GM12874 (cell line): Measurements from ENCODE around the gene KLF11.

ENCODE experiments used
- TF ChIP-seq, protein P1 (sequence below): IDR thresholded peaks from 2 replicates; pipeline ENCODE4 v1.5.1; 2011; ENCODE audit warnings: low read depth, mild to moderate bottlenecking, control low read depth, low read length, moderate library complexity; ENCODE audit not compliant: insufficient read depth

KLF11 gene

GRCh38 chr2:10009811-10010781, 33.3 kb upstream of the KLF11 start:
- TF ChIP-seq, protein P1, sequence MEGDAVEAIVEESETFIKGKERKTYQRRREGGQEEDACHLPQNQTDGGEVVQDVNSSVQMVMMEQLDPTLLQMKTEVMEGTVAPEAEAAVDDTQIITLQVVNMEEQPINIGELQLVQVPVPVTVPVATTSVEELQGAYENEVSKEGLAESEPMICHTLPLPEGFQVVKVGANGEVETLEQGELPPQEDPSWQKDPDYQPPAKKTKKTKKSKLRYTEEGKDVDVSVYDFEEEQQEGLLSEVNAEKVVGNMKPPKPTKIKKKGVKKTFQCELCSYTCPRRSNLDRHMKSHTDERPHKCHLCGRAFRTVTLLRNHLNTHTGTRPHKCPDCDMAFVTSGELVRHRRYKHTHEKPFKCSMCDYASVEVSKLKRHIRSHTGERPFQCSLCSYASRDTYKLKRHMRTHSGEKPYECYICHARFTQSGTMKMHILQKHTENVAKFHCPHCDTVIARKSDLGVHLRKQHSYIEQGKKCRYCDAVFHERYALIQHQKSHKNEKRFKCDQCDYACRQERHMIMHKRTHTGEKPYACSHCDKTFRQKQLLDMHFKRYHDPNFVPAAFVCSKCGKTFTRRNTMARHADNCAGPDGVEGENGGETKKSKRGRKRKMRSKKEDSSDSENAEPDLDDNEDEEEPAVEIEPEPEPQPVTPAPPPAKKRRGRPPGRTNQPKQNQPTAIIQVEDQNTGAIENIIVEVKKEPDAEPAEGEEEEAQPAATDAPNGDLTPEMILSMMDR, result no peak

GRCh38 chr2:10012963-10013461, 30.3 kb upstream of the KLF11 start:
- TF ChIP-seq, protein P1, result no peak

DNA sequence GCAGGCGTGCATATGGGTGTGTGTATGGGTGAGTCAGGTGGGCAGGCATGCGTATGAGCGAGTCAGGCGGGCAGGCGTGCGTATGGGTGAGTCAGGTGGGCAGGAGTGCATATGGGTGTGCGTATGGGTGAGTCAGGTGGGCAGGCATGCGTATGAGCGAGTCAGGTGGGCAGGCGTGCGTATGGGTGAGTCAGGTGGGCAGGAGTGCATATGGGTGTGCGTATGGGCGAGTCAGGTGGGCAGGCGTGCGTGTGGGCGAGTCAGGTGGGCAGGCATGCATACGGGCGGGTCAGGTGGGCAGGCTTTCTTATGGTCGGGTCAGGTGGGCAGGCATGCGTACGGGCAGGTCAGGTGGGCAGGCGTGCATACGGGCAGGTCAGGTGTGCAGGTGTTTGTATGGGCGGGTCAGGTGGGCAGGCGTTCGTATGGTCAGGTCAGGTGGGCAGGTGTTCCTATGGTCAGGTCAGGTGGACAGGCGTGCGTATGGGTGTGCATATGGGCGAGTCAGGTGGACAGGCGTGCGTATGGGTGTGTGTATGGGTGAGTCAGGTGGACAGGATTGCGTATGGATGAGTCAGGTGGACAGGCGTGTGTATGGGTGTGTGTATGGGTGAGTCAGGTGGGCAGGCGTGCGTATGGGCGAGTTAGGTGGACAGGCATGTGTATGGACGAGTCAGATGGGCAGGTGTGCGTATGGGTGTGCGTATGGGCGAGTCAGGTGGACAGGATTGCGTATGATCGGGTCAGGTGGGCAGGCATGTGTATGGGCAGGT, 28.7 kb upstream of the KLF11 start:
- TF ChIP-seq, protein P1, result no peak

DNA sequence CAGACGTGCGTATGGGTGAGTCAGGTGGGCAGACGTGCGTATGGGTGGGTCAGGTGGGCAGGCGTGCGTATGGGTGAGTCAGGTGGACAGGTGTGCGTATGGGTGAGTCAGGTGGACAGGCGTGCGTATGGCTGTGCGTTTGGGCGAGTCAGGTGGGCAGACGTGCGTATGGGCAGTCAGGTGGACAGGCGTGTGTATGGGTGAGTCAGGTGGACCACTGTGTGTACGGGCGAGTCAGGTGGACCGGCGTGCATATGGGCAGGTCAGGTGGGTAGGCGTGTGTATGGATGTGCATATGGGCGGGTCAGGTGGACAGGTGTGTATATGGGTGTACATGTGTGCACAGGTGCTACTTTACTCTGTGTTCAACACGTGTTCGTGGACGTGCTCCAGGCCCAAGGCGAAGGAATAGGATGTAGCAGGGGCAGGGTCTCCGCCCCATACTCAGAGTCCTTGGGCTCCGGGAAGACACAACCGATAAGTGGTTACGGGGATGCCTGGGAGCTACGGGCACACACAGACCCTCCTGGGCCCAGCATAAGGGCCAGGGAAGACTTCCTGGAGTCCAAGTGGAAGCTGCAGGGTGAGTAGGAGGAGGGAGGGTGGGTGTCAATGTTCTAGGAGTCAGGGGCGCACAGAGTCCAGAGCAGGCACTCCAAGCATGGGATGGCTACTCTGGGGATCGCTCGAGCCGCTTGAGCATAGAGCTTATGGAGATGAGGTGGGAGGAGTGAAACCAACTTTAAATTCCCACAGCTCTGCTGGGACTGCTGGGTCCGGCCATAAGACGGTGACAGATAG, 27.1 kb upstream of the KLF11 start:
- TF ChIP-seq, protein P1, result no peak

- TF ChIP-seq, protein P1, result no peak
Measured at GRCh38 chr2:10016802-10017258, 26.5 kb upstream of the KLF11 start.

GRCh38 chr2:10017313-10017941, 25.9 kb upstream of the KLF11 start:
- TF ChIP-seq, protein P1, result no peak
